Motor neuron (in vitro differentiated cells): ENCODE measurements around the gene NAPA. TPM values are rescaled to one million over a fixed set of nuclear protein-coding genes. Genes with fewer than 3 reads are reported as not detected.

Experiments
- ATAC-seq, 8 experiments: fragments of 200-7000 bp; cut with Tn5 transposase; replicated peaks in 6 of 8; 2 replicates each; pipeline ENCODE4 v1.8.0; 2021; ENCODE audit warnings: mild to moderate bottlenecking in 8 of 8, moderate library complexity in 8 of 8
- H3K27ac ChIP-seq, 2 donors: fragments of 250-450 bp; sonication (Bioruptor Pico); 2 replicates each; pipeline ENCODE4 v1.9.0; 2021; ENCODE audit warnings: antibody characterized with exemption in 2 of 2, mild to moderate bottlenecking in 2 of 2, moderate library complexity in 1 of 2
- H3K4me1 ChIP-seq, 2 donors: fragments of 250-450 bp; sonication (Bioruptor Pico); replicated peaks in 1 of 2; 2 replicates each; pipeline ENCODE4 v1.6.1; 2021; ENCODE audit warnings: antibody characterized with exemption in 2 of 2, mild to moderate bottlenecking in 2 of 2, moderate library complexity in 1 of 2
- H3K4me3 ChIP-seq, 5 donors: fragments of 250-450 bp; sonication (Bioruptor Pico); 2 replicates each; pipeline ENCODE4 v1.9.0; 2021; ENCODE audit warnings: antibody characterized with exemption in 5 of 5, mild to moderate bottlenecking in 5 of 5, moderate library complexity in 4 of 5
- WGBS, 10 experiments: fragments of 450-650 bp; shearing (Covaris generic); methylation state at CpG; one replicate each; pipeline ENCODE4 v1.0.0; 2022; 5-methylcytosine and 5-hydroxymethylcytosine counted together
- in situ Hi-C, 9 experiments: fragments of 400-800 bp; cut with MboI; loops; one replicate each; pipeline ENCODE4 v1.15.0; 2021; ENCODE audit warnings: low sequenced_read_pairs in 9 of 9, low pct_unique_long_range_greater_than_20kb in 2 of 9; ENCODE audit not compliant: unreplicated experiment in 9 of 9
- total RNA-seq, 8 experiments: library from RNA; unstranded; fragments of 300-600 nt; gene quantifications; 2 replicates each; pipeline versions ENCODE4 v1.2.3 to v1.2.4, GENCODE V29; 2022

Gene NAPA
- total RNA-seq, 8 experiments from 2014 or later, result 65.3 to 168 (median 103) TPM

GRCh38 chr19:47495478-47496372 lies 19.1 kb downstream of the NAPA start:
- no peak overlapping the region for H3K27ac ChIP-seq
- in situ Hi-C loops, result no loop called here

GRCh38 chr19:47494729-47495128 lies 20.1 kb downstream of the NAPA start:
- in situ Hi-C loops, result no loop called here
- ATAC-seq, result peak in 3 of 8 experiments; percentile 42 to 87 (median 49)
- WGBS, 10 experiments, result 0 to 100% (median 92%) methylated on average over 1 to 6 of the region's 9 CpGs; no CpG with 5 or more reads in 3 of the 10 experiments
- H3K4me1 ChIP-seq, result no peaks in the 10 kb centered on the region
- no peak overlapping the region for H3K27ac ChIP-seq
- no peak overlapping the region for H3K4me3 ChIP-seq

More at GRCh38 chr19:47495478-47496372, 19.1 kb downstream of the NAPA start:
- ATAC-seq, result no peak
- Histone ChIP-seq H3K4me1 (no peaks in the 10 kb centered on the region), H3K4me3 (no peak overlapping the region)
- 20 to 93% (median 82%) methylated on average over 1 to 7 of the region's 17 CpGs; no CpG with 5 or more reads in 4 of the 10 experiments for WGBS, 10 experiments

DNA sequence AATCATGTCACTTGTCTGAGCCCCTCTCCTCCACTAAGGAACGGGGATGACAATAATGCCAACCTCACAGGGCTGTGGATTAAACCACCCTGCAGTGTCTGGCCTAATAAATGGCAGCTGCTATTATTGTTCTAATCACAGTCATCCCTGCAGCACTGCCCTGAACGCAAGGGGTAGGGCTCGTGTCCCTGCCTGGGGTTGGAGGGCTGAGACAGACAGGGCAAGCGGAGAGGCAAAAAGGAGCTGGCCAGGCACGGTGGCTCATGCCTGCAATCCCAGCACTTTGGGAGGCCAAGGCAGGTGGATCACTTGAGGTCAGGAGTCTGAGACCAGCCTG lies 20.7 kb downstream of the NAPA start:
- Histone ChIP-seq H3K4me1 (no peaks in the 10 kb centered on the region), H3K4me3 (no peak overlapping the region), H3K27ac (no peak overlapping the region)
- in situ Hi-C loops, result no loop called here
- peak in 1 of 8 experiments; percentile 3 for ATAC-seq
- 60 to 73% (median 71%) methylated on average over 1 to 3 of the region's 5 CpGs; no CpG with 5 or more reads in 7 of the 10 experiments for WGBS, 10 experiments

- ATAC-seq, result no peak
- WGBS, 10 experiments, result 80 to 100% (median 92%) methylated on average over 1 to 6 of the region's 18 CpGs; no CpG with 5 or more reads in 7 of the 10 experiments
- Histone ChIP-seq H3K4me3 (no peak overlapping the region), H3K27ac (no peak overlapping the region), H3K4me1 (no peaks in the 10 kb centered on the region)
- in situ Hi-C loops, result no loop called here
These were observed 21.3 kb downstream of the NAPA start for GRCh38 chr19:47493378-47494210.

DNA sequence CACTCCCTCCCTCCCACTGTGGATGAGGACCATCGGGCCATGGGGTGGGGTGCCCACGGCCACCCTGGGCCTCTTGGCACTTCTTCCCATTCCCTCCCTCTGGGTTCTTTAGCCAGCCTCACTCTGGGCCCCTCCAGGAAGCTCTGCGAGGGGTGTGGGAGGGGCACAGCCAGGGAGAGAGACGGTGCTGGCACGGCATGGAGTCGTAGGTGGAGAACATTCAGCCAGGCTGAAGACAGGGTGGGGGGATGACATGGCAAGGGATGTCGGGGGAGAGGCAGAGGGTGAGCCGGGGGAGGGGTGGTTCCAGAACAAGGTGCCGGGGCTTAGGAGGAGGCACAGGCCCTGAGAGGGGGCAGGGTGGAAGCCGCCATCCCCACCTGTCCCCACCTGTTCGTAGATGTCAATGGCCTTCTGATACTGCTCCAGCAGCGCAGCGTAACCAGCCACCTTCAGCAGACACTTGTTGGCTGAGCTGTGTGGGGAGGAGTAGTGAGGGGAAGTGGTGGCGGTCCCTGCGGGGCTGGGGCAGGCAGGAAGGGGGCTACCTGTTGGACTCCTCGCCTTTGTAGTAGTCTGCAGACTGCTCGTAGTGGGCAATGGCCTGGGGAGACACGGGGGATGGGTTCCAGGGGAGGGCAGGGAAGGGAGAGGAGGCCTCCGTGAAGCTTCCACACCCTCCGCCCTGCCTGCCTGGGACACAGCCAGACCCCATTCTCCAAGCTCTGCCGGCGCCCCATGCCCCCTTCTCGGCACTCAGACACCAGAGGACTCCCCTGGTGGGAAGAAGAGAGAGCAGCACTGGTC lies 22.1 kb downstream of the NAPA start:
- in situ Hi-C loops, result no loop called here
- no CpG with 5 or more reads among the region's 23 CpGs for WGBS, 10 experiments
- H3K4me3 ChIP-seq, result no peak overlapping the region
- ATAC-seq, result peak in 5 of 8 experiments; percentile 8 to 34 (median 31)
- H3K4me1 ChIP-seq, result no peaks in the 10 kb centered on the region
- H3K27ac ChIP-seq, result no peak overlapping the region

- Histone ChIP-seq H3K27ac (no peak overlapping the region), H3K4me1 (peaks cover 3 to 4% of the 10 kb centered on the region in 2 donors), H3K4me3 (no peak overlapping the region)
- in situ Hi-C loops, result no loop called here
- ATAC-seq, result peak in 4 of 8 experiments; percentile 8 to 22 (median 14)
- 66 to 100% (median 92%) methylated on average over 1 to 4 of the region's 14 CpGs; no CpG with 5 or more reads in 5 of the 10 experiments for WGBS, 10 experiments
These were observed 22.7 kb downstream of the NAPA start for GRCh38 chr19:47492137-47492533.

GRCh38 chr19:47491358-47492136 lies 23.3 kb downstream of the NAPA start:
- peak in 1 of 8 experiments; percentile 4 for ATAC-seq
- no peak overlapping the region for H3K4me3 ChIP-seq
- H3K4me1 ChIP-seq, result peaks cover 7 to 9% of the 10 kb centered on the region in 2 donors
- in situ Hi-C loops, result no loop called here
- no peak overlapping the region for H3K27ac ChIP-seq
- 80 to 100% (median 90%) methylated on average over 1 to 11 of the region's 22 CpGs; no CpG with 5 or more reads in 3 of the 10 experiments for WGBS, 10 experiments

DNA sequence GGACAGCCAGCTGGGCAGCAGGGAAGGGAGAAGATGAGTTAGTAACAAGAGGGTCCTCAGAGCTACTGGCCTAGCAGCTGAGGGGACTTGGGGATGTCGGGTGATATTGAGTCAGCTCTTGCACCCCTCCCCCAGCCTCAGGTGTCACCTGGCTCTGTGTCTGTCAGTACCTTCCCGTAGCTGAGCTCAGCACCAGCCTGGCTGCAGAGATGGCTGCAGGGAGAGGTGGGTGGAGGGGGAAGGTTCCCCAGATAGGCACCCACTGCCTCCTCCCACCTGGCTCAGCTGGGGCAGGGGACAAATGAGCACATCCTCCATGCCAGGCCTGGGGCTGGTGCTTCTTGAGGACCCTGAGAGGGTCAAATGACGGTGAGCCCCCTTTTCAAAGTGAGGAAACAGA lies 24.0 kb downstream of the NAPA start:
- H3K4me1 ChIP-seq, result peaks cover 7 to 13% of the 10 kb centered on the region in 2 donors
- no peak overlapping the region for H3K4me3 ChIP-seq
- no peak for ATAC-seq
- in situ Hi-C loops, result no loop called here
- 58 to 83% (median 80%) methylated on average over 1 to 2 of the region's 3 CpGs; no CpG with 5 or more reads in 7 of the 10 experiments for WGBS, 10 experiments
- H3K27ac ChIP-seq, result no peak overlapping the region

DNA sequence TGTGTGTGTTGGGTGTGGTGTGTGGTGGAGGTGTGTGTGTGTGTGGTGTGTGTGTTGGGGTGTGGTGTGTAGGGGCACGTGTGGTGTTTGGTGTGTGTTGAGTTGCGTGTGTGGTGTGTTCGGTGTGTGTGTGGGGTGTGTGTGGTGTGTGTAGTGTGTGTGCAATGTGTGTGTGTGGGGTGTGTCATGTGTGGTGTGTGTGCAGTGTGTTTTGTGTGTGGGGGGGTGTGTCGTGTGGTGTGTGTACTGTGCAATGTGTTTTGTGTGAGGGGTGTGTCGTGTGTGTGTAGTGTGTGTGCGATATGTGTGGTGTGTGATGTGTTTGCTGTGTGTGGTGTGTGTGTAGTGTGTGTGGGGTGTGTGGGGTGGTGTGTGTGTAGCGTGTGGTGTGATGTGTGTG lies 24.8 kb downstream of the NAPA start:
- WGBS, 10 experiments, result 62 to 96% (median 85%) methylated on average over 2 to 4 of the region's 7 CpGs; no CpG with 5 or more reads in 6 of the 10 experiments
- no peak for ATAC-seq
- in situ Hi-C loops, result no loop called here
- Histone ChIP-seq H3K4me3 (no peak overlapping the region), H3K27ac (no peak overlapping the region), H3K4me1 (peaks cover 7 to 13% of the 10 kb centered on the region in 2 donors)

DNA sequence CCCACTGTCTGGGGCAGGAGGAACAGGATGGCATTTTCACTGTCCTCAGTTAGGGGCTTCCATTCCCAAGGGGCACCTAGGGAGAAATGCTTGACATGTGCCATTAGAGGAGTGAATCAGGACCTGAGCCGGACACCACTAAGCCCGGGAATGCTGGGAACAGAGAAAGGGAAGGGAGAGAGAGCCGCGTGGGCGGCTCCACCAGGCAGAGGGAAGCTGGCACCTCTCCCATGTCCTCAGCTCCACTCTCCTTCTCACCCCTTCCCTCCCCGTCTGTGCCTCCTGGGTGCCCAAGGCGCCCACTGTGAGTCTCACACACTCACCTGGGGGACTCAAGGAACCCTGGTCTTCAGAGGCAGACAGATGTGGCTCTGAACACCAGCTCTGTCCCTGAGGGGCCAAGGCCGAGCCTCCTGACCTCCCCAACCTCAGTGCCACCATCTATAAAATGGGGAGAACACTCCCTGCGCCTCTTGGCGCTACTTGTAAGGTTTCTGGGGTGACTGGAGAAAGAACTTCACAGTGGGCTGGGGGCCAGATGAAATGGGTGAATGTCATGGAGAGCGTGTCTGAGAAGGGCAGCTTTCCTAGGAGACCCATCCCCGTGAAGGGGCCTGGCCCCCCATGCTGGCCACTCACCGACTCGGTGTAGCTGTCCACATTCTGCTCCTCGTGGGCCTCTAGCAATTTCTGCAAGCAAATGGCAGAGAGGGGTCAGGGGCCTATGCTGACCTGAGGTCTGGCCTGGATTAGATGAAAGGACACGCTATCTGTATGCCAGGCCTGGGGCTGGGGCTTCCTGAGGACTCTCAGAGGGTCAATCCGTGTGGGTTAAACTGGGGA lies 25.6 kb downstream of the NAPA start:
- Histone ChIP-seq H3K4me1 (peaks cover 11 to 17% of the 10 kb centered on the region in 2 donors), H3K27ac (peak overlapping the region in 1 of 2 donors; percentile 33), H3K4me3 (no peak overlapping the region)
- in situ Hi-C loops, result no loop called here
- no peak for ATAC-seq
- 80 to 100% (median 93%) methylated on average over 1 to 7 of the region's 17 CpGs; no CpG with 5 or more reads in 4 of the 10 experiments for WGBS, 10 experiments
